ENCODE results near the gene FRMD4A. TPM values are rescaled to one million over a fixed set of nuclear protein-coding genes. Genes with fewer than 3 reads are reported as not detected.

Gene FRMD4A
- total RNA-seq, 1 experiment from 2014 or later: 19.6 TPM

DNA sequence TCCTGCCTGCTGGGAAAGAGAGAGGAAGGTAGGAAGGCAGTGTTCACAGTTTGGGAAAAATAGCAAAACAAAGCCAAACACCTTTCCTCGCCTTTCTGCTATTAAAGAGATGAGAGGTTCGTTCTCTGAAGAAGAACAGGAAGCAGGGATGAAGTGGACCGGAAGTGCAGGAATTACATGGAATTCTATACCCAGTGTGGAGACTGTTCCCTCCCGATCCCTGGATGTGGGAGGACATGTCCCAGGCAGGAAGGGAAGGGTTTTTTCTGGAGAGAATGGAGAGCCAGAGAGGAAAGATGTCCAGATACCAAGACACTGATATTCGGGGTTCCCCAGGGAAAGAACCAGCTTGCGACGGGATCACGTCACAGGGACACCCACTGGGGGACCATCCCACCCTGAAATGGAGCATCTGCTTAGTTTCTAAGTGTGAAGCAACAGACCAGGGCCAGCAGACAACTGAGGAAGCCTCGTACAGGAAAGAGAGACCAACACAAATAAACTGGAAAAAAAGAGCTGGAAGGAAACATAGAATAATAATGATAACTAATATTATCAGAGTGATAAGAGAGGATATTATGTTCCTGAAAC is 556.3 kb downstream of the FRMD4A start:
- H3K4me1 ChIP-seq (ENCODE audit: insufficient read depth, low read length): 0 out of 2 replicates have a peak, but pooled peaks cover 2% of the 10 kb centered on the region
- no peaks in the 10 kb centered on the region for H4K20me1 ChIP-seq (ENCODE audit: control insufficient read depth, insufficient read depth, insufficient read length)
- no peak overlapping the region for H3K27ac ChIP-seq (ENCODE audit: insufficient read length, low read depth, low read length)
- no peak overlapping the region for H2AK5ac ChIP-seq (ENCODE audit: insufficient read length, low read length)
- H2BK15ac ChIP-seq (ENCODE audit: low read depth, low read length): no peak overlapping the region
- no peak for DNase-seq
- no peak overlapping the region for H3K4me2 ChIP-seq (ENCODE audit: insufficient read depth, insufficient read length, low read length)
- no peaks in the 10 kb centered on the region for H3K23me2 ChIP-seq (ENCODE audit: insufficient read length, low read depth, low read length, poor library complexity, severe bottlenecking)
- no peak overlapping the region for H2BK5ac ChIP-seq (ENCODE audit: insufficient read length, low read length)
- Mint-ChIP-seq H3K27me3 (ENCODE audit: low read depth) (no peaks in the 10 kb centered on the region), H3K9me3 (no peaks in the 10 kb centered on the region; a peak in 1 of 5 replicates), H3K4me3 (no peak overlapping the region), H3K36me3 (ENCODE audit: insufficient read depth in 1 of 3, low read depth in 3 of 3) (peaks cover 4 to 14% (median 6%) of the 10 kb centered on the region in 3 experiments), H3K4me1 (peaks cover 7 to 10% of the 10 kb centered on the region in 2 experiments), H3K27ac (no peak overlapping the region; a peak in 2 of 7 replicates)
- H3T11ph ChIP-seq (ENCODE audit: low read length): no peak overlapping the region
- H3K9me3 ChIP-seq (ENCODE audit: control insufficient read depth, low read depth, low read length): no peaks in the 10 kb centered on the region
- TF ChIP-seq, protein P1, sequence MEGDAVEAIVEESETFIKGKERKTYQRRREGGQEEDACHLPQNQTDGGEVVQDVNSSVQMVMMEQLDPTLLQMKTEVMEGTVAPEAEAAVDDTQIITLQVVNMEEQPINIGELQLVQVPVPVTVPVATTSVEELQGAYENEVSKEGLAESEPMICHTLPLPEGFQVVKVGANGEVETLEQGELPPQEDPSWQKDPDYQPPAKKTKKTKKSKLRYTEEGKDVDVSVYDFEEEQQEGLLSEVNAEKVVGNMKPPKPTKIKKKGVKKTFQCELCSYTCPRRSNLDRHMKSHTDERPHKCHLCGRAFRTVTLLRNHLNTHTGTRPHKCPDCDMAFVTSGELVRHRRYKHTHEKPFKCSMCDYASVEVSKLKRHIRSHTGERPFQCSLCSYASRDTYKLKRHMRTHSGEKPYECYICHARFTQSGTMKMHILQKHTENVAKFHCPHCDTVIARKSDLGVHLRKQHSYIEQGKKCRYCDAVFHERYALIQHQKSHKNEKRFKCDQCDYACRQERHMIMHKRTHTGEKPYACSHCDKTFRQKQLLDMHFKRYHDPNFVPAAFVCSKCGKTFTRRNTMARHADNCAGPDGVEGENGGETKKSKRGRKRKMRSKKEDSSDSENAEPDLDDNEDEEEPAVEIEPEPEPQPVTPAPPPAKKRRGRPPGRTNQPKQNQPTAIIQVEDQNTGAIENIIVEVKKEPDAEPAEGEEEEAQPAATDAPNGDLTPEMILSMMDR (conservative IDR thresholded peaks at IDR 0.05): no peak
- no peaks in the 10 kb centered on the region for H3K79me1 ChIP-seq (ENCODE audit: insufficient read depth, low read depth, low read length, poor library complexity, severe bottlenecking)
- 0 out of 2 replicates have a peak, but pooled peaks cover 1% of the 10 kb centered on the region for H3K79me2 ChIP-seq (ENCODE audit: insufficient read depth, low read length)
- H3K18ac ChIP-seq (ENCODE audit: insufficient read length, low read depth, low read length): no peak overlapping the region
- no peak overlapping the region for H4K5ac ChIP-seq (ENCODE audit: insufficient read length, low read depth, low read length)
- no peak overlapping the region for H3K4ac ChIP-seq (ENCODE audit: low read depth, low read length)
- H3K14ac ChIP-seq (ENCODE audit: insufficient read depth, low read length): no peak overlapping the region
- no peak overlapping the region for H3K23ac ChIP-seq (ENCODE audit: insufficient read length, low read depth, low read length)
- H3K27me3 ChIP-seq (ENCODE audit: insufficient read depth, low read length): no peaks in the 10 kb centered on the region
- H2BK12ac ChIP-seq (ENCODE audit: insufficient read length, low read depth, low read length): no peak overlapping the region
- H4K8ac ChIP-seq (replicated peaks; ENCODE audit: insufficient read length, low read depth, low read length): no peak overlapping the region
- no peak overlapping the region for H3K9ac ChIP-seq (ENCODE audit: extremely low read depth, insufficient read length, low read length)
- H2AFZ ChIP-seq (ENCODE audit: low read length): no peak overlapping the region
- H2BK120ac ChIP-seq (ENCODE audit: low read depth, low read length, poor library complexity, severe bottlenecking): no peak overlapping the region
- no peak overlapping the region for H2BK20ac ChIP-seq (ENCODE audit: low read depth, low read length, poor library complexity, severe bottlenecking)
- no peak overlapping the region for H3K56ac ChIP-seq (ENCODE audit: insufficient read length, low read depth, low read length)
- no CpG with 5 or more reads among the region's 9 CpGs for WGBS (ENCODE audit: extremely low coverage, insufficient read length, low lambda C conversion rate)
- no peak overlapping the region for H4K91ac ChIP-seq (ENCODE audit: insufficient read length, low read depth, low read length)

All from H9 (cell line).